PC-9 (cell line): ENCODE results near the gene IFT122. TPM values are rescaled to one million over a fixed set of nuclear protein-coding genes. Genes with fewer than 3 reads are reported as not detected.
"Not testable (repeated sequence)": the region's sequence is repeated elsewhere in the genome, so short reads cannot be mapped to it uniquely, and the experiment has no call there.

ENCODE experiments used
- Bru-seq: library from RNA; stranded (reverse); fragments of 400-500 nt; gene quantifications from one replicate; lab custom pipeline; 2021; lab: Mats Ljungman, UMichigan
- BruChase-seq, 2 experiments: library from RNA; stranded (reverse); fragments of 400-500 nt; gene quantifications; one replicate each; lab custom pipeline; 2021; lab: Mats Ljungman, UMichigan
- BruUV-seq: library from RNA; stranded (reverse); fragments of 400-500 nt; replicated peaks from 2 replicates; lab custom pipeline; 2021; lab: Mats Ljungman, UMichigan
- CTCF ChIA-PET: fragments of 300-600 bp; sonication (Branson Sonifier 250); formaldehyde crosslinking; loops from one replicate; lab custom pipeline; 2022; ENCODE audit warnings: antibody characterized with exemption; lab: Charles Lee
- POLR2A ChIA-PET: fragments of 300-600 bp; sonication (Branson Sonifier 250); formaldehyde crosslinking; loops from one replicate; lab custom pipeline; 2022; ENCODE audit warnings: antibody characterized with exemption; ENCODE audit not compliant: unreplicated experiment; lab: Charles Lee
- DNase-seq, 2 experiments: peaks; one replicate each; pipeline versions ENCODE4 v3.0.0 to v3.0.0-alpha.2; 2015 to 2022; ENCODE audit warnings: mixed read lengths in 1 of 2
- H2AFZ ChIP-seq: fragments of 200-600 bp; sonication (generic); 2 replicates; pipeline ENCODE4 v1.8.1; 2017; ENCODE audit warnings: antibody characterized with exemption
- H3F3A ChIP-seq: fragments of 200-600 bp; sonication (generic); 2 replicates; pipeline ENCODE4 v1.8.1; 2017; ENCODE audit warnings: antibody characterized with exemption, mild to moderate bottlenecking, low read depth; ENCODE audit not compliant: insufficient read depth
- H3K27ac ChIP-seq: fragments of 200-600 bp; sonication (generic); 2 replicates; pipeline ENCODE4 v1.6.1; 2016; ENCODE audit warnings: mixed run types
- H3K27me3 ChIP-seq: fragments of 200-600 bp; sonication (generic); 2 replicates; pipeline ENCODE4 v1.6.1; 2016; ENCODE audit warnings: low read depth, mixed run types; ENCODE audit not compliant: insufficient read depth
- H3K36me3 ChIP-seq: fragments of 200-600 bp; sonication (generic); 2 replicates; pipeline ENCODE4 v1.6.1; 2016; ENCODE audit warnings: low read depth, mixed run types
- H3K4me1 ChIP-seq: fragments of 200-600 bp; sonication (generic); replicated peaks from 2 replicates; pipeline ENCODE4 v1.6.1; 2016; ENCODE audit warnings: mixed run types; ENCODE audit not compliant: insufficient read depth
- H3K4me2 ChIP-seq: fragments of 200-600 bp; sonication (generic); 2 replicates; pipeline ENCODE4 v1.6.1; 2017; ENCODE audit warnings: mixed run types
- H3K4me3 ChIP-seq: fragments of 200-600 bp; sonication (generic); 2 replicates; pipeline ENCODE4 v1.6.1; 2016; ENCODE audit warnings: mixed run types
- H3K79me2 ChIP-seq: fragments of 200-600 bp; sonication (generic); 2 replicates; pipeline ENCODE4 v1.6.1; 2017; ENCODE audit warnings: low read depth, mixed run types
- H3K9me2 ChIP-seq: fragments of 200-600 bp; sonication (generic); 2 replicates; pipeline ENCODE4 v1.8.1; 2017; ENCODE audit warnings: mild to moderate bottlenecking; ENCODE audit not compliant: insufficient read depth
- H3K9me3 ChIP-seq: fragments of 200-600 bp; sonication (generic); 2 replicates; pipeline ENCODE4 v1.8.1; 2016; ENCODE audit warnings: low read depth; ENCODE audit not compliant: insufficient read depth
- H4K20me1 ChIP-seq: fragments of 200-600 bp; sonication (generic); 2 replicates; pipeline ENCODE4 v1.8.1; 2017; ENCODE audit not compliant: insufficient read depth
- EZH2 ChIP-seq: fragments of 200-600 bp; sonication (generic); IDR thresholded peaks from 2 replicates; pipeline ENCODE4 v1.8.0; 2017; ENCODE audit warnings: antibody characterized with exemption, low read depth
- intact Hi-C: fragments of 100-400 bp; cut with micrococcal nuclease; formaldehyde crosslinking; loops from one replicate; pipeline ENCODE4 v1.10.0; 2022; ENCODE audit not compliant: unreplicated experiment
- long read RNA-seq: library from polyadenylated mRNA; stranded (forward); transcript quantifications from one replicate; pipeline ENCODE4 v2.0.0, GENCODE V29; 2022
- total RNA-seq: library from RNA; stranded (reverse); gene quantifications from 2 replicates; pipeline ENCODE4 v1.2.3, GENCODE V29; 2021
- TF ChIP-seq, protein P1 (sequence below): fragments of 200-600 bp; sonication (generic); conservative IDR thresholded peaks from 2 replicates; pipeline ENCODE4 v1.6.1; 2017; ENCODE audit warnings: mixed run types, antibody characterized with exemption, mild to moderate bottlenecking, moderate library complexity

IFT122 gene
- total RNA-seq: 44.8 and 55.6 TPM in 2 replicates
- Bru-seq, nascent RNA: percentile 69 among the genes with signal in this experiment
- percentile 71 among the genes with signal in this experiment for BruChase-seq, experiment 1, labeled RNA remaining after a 2-hour chase
- percentile 68 among the genes with signal in this experiment for BruChase-seq, experiment 2, labeled RNA remaining after a 6-hour chase
- long read RNA-seq, transcript IFT122-202 (29 exons, 3,841 nt): major isoform, 15 of 56 reads
- long read RNA-seq, partial matches to known transcripts: 8 of 56 reads
- long read RNA-seq, other reads (novel, unspliced or antisense): 30 of 56 reads

- Histone ChIP-seq H3K27me3 (no peaks in the 10 kb centered on the region), H3K4me1 (peaks cover 38% of the 10 kb centered on the region), H2AFZ (peak within 1 kb of the TSS; percentile 95), H3F3A (no peaks in the 10 kb centered on the region; the same call in 1 of the 2 replicates), H3K27ac (peak within 1 kb of the TSS; percentile 62), H3K9me3 (no peaks in the 10 kb centered on the region), H3K36me3 (peaks cover 28% of the 10 kb centered on the region), H3K4me2 (peak within 1 kb of the TSS; percentile 97), H3K9me2 (no peaks in the 10 kb centered on the region), H3K79me2 (peaks cover 55% of the 10 kb centered on the region), H4K20me1 (no peaks in the 10 kb centered on the region), H3K4me3 (peak within 1 kb of the TSS; percentile 79)
- ChIA-PET CTCF (interaction anchor here (0.6 to 1.0 kb wide), 3 partner anchors 57 to 390 kb away, joined by 3 to 18 read pairs (median 4); a partner anchor contains a TSS), POLR2A (interaction anchor here (0.6 to 0.7 kb wide), 9 partner anchors 9 to 666 kb away, joined by 3 to 16 read pairs (median 4); no protein-coding TSS in a partner anchor)
- TSS peak; percentile 43 for BruUV-seq
- no peak for TF ChIP-seq EZH2
- TF ChIP-seq, protein P1, sequence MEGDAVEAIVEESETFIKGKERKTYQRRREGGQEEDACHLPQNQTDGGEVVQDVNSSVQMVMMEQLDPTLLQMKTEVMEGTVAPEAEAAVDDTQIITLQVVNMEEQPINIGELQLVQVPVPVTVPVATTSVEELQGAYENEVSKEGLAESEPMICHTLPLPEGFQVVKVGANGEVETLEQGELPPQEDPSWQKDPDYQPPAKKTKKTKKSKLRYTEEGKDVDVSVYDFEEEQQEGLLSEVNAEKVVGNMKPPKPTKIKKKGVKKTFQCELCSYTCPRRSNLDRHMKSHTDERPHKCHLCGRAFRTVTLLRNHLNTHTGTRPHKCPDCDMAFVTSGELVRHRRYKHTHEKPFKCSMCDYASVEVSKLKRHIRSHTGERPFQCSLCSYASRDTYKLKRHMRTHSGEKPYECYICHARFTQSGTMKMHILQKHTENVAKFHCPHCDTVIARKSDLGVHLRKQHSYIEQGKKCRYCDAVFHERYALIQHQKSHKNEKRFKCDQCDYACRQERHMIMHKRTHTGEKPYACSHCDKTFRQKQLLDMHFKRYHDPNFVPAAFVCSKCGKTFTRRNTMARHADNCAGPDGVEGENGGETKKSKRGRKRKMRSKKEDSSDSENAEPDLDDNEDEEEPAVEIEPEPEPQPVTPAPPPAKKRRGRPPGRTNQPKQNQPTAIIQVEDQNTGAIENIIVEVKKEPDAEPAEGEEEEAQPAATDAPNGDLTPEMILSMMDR: no peak
- intact Hi-C loops: loop anchor here (1.0 to 5.0 kb wide), 4 partner anchors 43 to 187 kb away; no protein-coding TSS in a partner anchor
- peak; percentile 97 to 99 for DNase-seq
These were observed at the start of gene IFT122, which contains the start of gene MBD4 for GRCh38 chr3:129439817-129440617. IFT122 (plus strand) TSS chr3:129440224; CDS start chr3:129440331, 107 bp downstream. MBD4 (minus strand) TSS chr3:129439948; CDS start chr3:129439833, 115 bp downstream.

DNA sequence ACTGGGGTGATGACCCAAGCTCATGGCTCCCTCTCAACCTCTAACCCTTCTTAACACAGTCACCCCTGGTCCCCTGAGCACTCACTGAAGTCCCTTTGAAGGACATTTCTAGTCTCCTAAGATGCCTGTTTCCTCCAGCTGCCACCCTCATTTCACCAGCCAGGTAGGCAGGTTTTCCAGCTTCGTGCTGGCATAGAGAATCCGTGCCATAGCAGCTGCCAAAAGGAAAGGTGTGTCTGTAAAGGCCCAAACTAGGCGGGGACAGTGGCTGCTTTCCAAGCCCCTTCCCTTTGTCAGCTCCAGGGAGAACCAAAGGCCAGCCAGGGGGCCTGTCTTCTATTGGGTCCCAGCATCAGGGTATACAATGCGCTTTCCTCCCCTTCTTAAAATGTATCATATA lies 48.4 kb upstream of the IFT122 start:
- H3K27ac ChIP-seq, POLR2A ChIA-PET, H3K27me3 ChIP-seq, H3K4me3 ChIP-seq, BruUV-seq, H3K9me3 ChIP-seq, DNase-seq, H3K4me2 ChIP-seq, intact Hi-C loops, CTCF ChIA-PET, H3K9me2 ChIP-seq, H2AFZ ChIP-seq, H4K20me1 ChIP-seq: not testable (repeated sequence)
- Histone ChIP-seq H3K4me1 (peaks cover 46% of the 10 kb centered on the region), H3F3A (peaks cover 31% of the 10 kb centered on the region), H3K79me2 (peaks cover 22% of the 10 kb centered on the region), H3K36me3 (peaks cover 22% of the 10 kb centered on the region)

GRCh38 chr3:129392106-129392887 lies 47.7 kb upstream of the IFT122 start:
- DNase-seq, H3K27me3 ChIP-seq, BruUV-seq, H3K4me3 ChIP-seq, CTCF ChIA-PET, intact Hi-C loops, H2AFZ ChIP-seq, H3K27ac ChIP-seq, POLR2A ChIA-PET, H4K20me1 ChIP-seq, H3K9me3 ChIP-seq, H3K9me2 ChIP-seq: not testable (repeated sequence)
- Histone ChIP-seq H3K4me1 (peaks cover 46% of the 10 kb centered on the region), H3K79me2 (peaks cover 29% of the 10 kb centered on the region), H3K36me3 (peaks cover 16% of the 10 kb centered on the region), H3K4me2 (0 out of 2 replicates have a peak overlapping the region, but pooled peaks have one; percentile 19), H3F3A (peaks cover 30% of the 10 kb centered on the region)
